Testis (tissue), 3 donors: ENCODE results near the gene LLPH. TPM values are rescaled to one million over a fixed set of nuclear protein-coding genes. Genes with fewer than 3 reads are reported as not detected.

ENCODE experiments used
- DNase-seq: peaks from one replicate; pipeline ENCODE4 v3.0.0-alpha.2; 2019
- H3K27ac ChIP-seq, 2 donors: fragments of 200-600 bp; sonication (generic); one replicate each; pipeline ENCODE4 v1.5.1; 2019
- H3K27me3 ChIP-seq: fragments of 200-600 bp; sonication (generic); one replicate; pipeline ENCODE4 v1.5.1; 2019
- H3K36me3 ChIP-seq: fragments of 200-600 bp; sonication (generic); one replicate; pipeline ENCODE4 v1.5.1; 2017; ENCODE audit warnings: low read depth; ENCODE audit errors: missing control alignments
- H3K4me1 ChIP-seq: fragments of 200-600 bp; sonication (generic); one replicate; pipeline ENCODE4 v1.5.1; 2019
- H3K4me3 ChIP-seq, 2 donors: fragments of 200-600 bp; sonication (generic); one replicate each; pipeline ENCODE4 v1.5.1; 2017 to 2019
- H3K9me3 ChIP-seq: fragments of 200-600 bp; sonication (generic); one replicate; pipeline ENCODE4 v1.5.1; 2017
- CTCF ChIP-seq, 3 experiments: fragments of 450-650 bp in 2 of 3; fragments of 200-600 bp in 1 of 3; sonication (generic) in 1 of 3; IDR thresholded peaks; one replicate each; pipeline ENCODE4 v1.5.1; 2016 to 2019; ENCODE audit warnings: antibody characterized with exemption in 3 of 3, mild to moderate bottlenecking in 2 of 3, moderate library complexity in 1 of 3
- POLR2A ChIP-seq: fragments of 450-650 bp; IDR thresholded peaks from one replicate; pipeline ENCODE4 v1.6.1; 2017; ENCODE audit warnings: antibody characterized with exemption, mild to moderate bottlenecking, moderate library complexity
- WGBS, 2 donors: methylation state at CpG; one replicate each; pipeline ENCODE4 v1.1.5; 2018; 5-methylcytosine and 5-hydroxymethylcytosine counted together
- intact Hi-C: fragments of 100-400 bp; cut with DNase I; formaldehyde crosslinking; loops from one replicate; pipeline ENCODE4 v1.15.1; 2023; ENCODE audit warnings: low total_unique reads
- polyA plus RNA-seq: library from polyadenylated mRNA; stranded (reverse); fragments of 350-450 nt; fragmentation: Illumina TruSeq; extraction: RNeasy Lipid Tissue Mini Kit (QIAGEN cat#74804); gene quantifications from one replicate; pipeline ENCODE4 v1.2.3, GENCODE V29; 2014; ENCODE audit warnings: low read depth, low replicate concordance; ENCODE audit not compliant: insufficient read depth
- total RNA-seq, 2 donors: library from RNA; depleted of rRNA; stranded (reverse); fragments of >200 nt; gene quantifications; one replicate each; pipeline ENCODE4 v1.2.3, GENCODE V29; 2016

The LLPH gene
- total and polyA plus RNA-seq, 3 donors from 2014 or later: 12.9 to 36.5 (median 17.3) TPM

- Histone ChIP-seq H3K27ac (no peak overlapping the region), H3K27me3 (no peaks in the 10 kb centered on the region), H3K36me3 (no peaks in the 10 kb centered on the region), H3K9me3 (no peaks in the 10 kb centered on the region), H3K4me1 (no peaks in the 10 kb centered on the region), H3K4me3 (no peak overlapping the region)
- DNase-seq: no peak
- TF ChIP-seq CTCF (IDR thresholded peaks at IDR 0.05): no peak
- no peak for TF ChIP-seq POLR2A
- intact Hi-C loops: no loop called here
- whole genome bisulfite sequencing, 2 donors: 89 to 90% methylated on average over 1 of the region's 1 CpG
Observed at GRCh38 chr12:66082744-66083143, 47.8 kb downstream of the LLPH start.

- Histone ChIP-seq H3K36me3 (no peaks in the 10 kb centered on the region), H3K27ac (no peak overlapping the region), H3K9me3 (no peaks in the 10 kb centered on the region), H3K4me3 (no peak overlapping the region), H3K4me1 (no peaks in the 10 kb centered on the region), H3K27me3 (no peaks in the 10 kb centered on the region)
- no peak for DNase-seq
- TF ChIP-seq POLR2A: no peak
- TF ChIP-seq CTCF (IDR thresholded peaks at IDR 0.05): no peak
- WGBS, 2 donors: 84 to 85% methylated on average over 4 of the region's 4 CpGs
- intact Hi-C loops: no loop called here
Observed at GRCh38 chr12:66080791-66081190, 49.8 kb downstream of the LLPH start.

GRCh38 chr12:66077542-66077941 is 53.0 kb downstream of the LLPH start:
- TF ChIP-seq CTCF (IDR thresholded peaks at IDR 0.05): no peak
- no peak overlapping the region for H3K4me3 ChIP-seq
- WGBS, 2 donors: 73 to 100% methylated on average over 1 of the region's 1 CpG
- DNase-seq: no peak
- H3K27ac ChIP-seq: no peak overlapping the region
- intact Hi-C loops: no loop called here
- no peaks in the 10 kb centered on the region for H3K36me3 ChIP-seq
- H3K27me3 ChIP-seq: no peaks in the 10 kb centered on the region
- H3K4me1 ChIP-seq: no peaks in the 10 kb centered on the region
- no peaks in the 10 kb centered on the region for H3K9me3 ChIP-seq

- no peaks in the 10 kb centered on the region for H3K9me3 ChIP-seq
- 43 to 49% methylated on average over 2 of the region's 2 CpGs for WGBS, 2 donors
Observed at GRCh38 chr12:66074561-66074960, 56.0 kb downstream of the LLPH start.

More at GRCh38 chr12:66074561-66074960, 56.0 kb downstream of the LLPH start:
- intact Hi-C loops: no loop called here
- Histone ChIP-seq H3K27me3 (no peaks in the 10 kb centered on the region), H3K4me1 (no peaks in the 10 kb centered on the region), H3K36me3 (no peaks in the 10 kb centered on the region), H3K27ac (no peak overlapping the region), H3K4me3 (no peak overlapping the region)
- DNase-seq: no peak
- no peak for TF ChIP-seq CTCF (IDR thresholded peaks at IDR 0.05)
- TF ChIP-seq POLR2A: no peak
